Renal cortex interstitium (tissue), 11 donors: Measurements from ENCODE around the gene ANTXR2. TPM values are rescaled to one million over a fixed set of nuclear protein-coding genes. Genes with fewer than 3 reads are reported as not detected.
"Not testable (repeated sequence)": the region's sequence is repeated elsewhere in the genome, so short reads cannot be mapped to it uniquely, and the experiment has no call there.

ENCODE experiments used
- DNase-seq, 11 donors: peaks; one replicate each; pipeline ENCODE4 v3.0.0-alpha.2; 2013; ENCODE audit warnings: low read depth in 9 of 11, low spot score in 4 of 11; ENCODE audit errors: extremely low read depth in 1 of 11
- polyA plus RNA-seq, 3 donors: library from polyadenylated mRNA; unstranded; fragments of 120-200 nt; gene quantifications; one replicate each; pipeline ENCODE4 v1.2.1, GENCODE V29; 2013; ENCODE audit not compliant: insufficient read length in 3 of 3

ANTXR2 gene
- polyA plus RNA-seq, 3 donors: 58.7 to 77.7 (median 74.8) TPM

GRCh38 chr4:80008971-80009370 is 64.1 kb downstream of the ANTXR2 start:
- DNase-seq: no peak

- DNase-seq: no peak
These were observed 64.7 kb downstream of the ANTXR2 start for GRCh38 chr4:80008351-80008750.

GRCh38 chr4:80007745-80008149 is 65.3 kb downstream of the ANTXR2 start:
- no peak for DNase-seq

- no peak for DNase-seq
These were observed 65.9 kb downstream of the ANTXR2 start for GRCh38 chr4:80006935-80007744.

GRCh38 chr4:80005863-80006262 is 67.2 kb downstream of the ANTXR2 start:
- DNase-seq: no peak

- no peak for DNase-seq
These were observed 68.7 kb downstream of the ANTXR2 start for GRCh38 chr4:80004319-80004718.

- DNase-seq: not testable (repeated sequence)
These were observed 70.5 kb downstream of the ANTXR2 start for GRCh38 chr4:80002559-80002958.

- DNase-seq: not testable (repeated sequence)
These were observed 74.0 kb downstream of the ANTXR2 start for GRCh38 chr4:79999048-79999447.

- no peak for DNase-seq
These were observed 74.8 kb downstream of the ANTXR2 start for GRCh38 chr4:79998201-79998600.

- DNase-seq: no peak
These were observed 76.2 kb downstream of the ANTXR2 start for GRCh38 chr4:79996851-79997250.

GRCh38 chr4:79993476-79993875 is 79.6 kb downstream of the ANTXR2 start:
- no peak for DNase-seq

GRCh38 chr4:79991601-79992000 is 81.4 kb downstream of the ANTXR2 start:
- DNase-seq: no peak

- not testable (repeated sequence) for DNase-seq
These were observed 81.9 kb downstream of the ANTXR2 start for GRCh38 chr4:79991100-79991499.

- no peak for DNase-seq
These were observed 85.6 kb downstream of the ANTXR2 start for GRCh38 chr4:79987401-79987800.

- DNase-seq: no peak
These were observed 89.6 kb downstream of the ANTXR2 start for GRCh38 chr4:79983431-79983830.

GRCh38 chr4:79982601-79983322 is 90.3 kb downstream of the ANTXR2 start:
- no peak for DNase-seq

- DNase-seq: no peak
These were observed 92.6 kb downstream of the ANTXR2 start for GRCh38 chr4:79980448-79980847.

- no peak for DNase-seq
These were observed 93.1 kb downstream of the ANTXR2 start for GRCh38 chr4:79979785-79980437.

- DNase-seq: no peak
These were observed 95.7 kb downstream of the ANTXR2 start for GRCh38 chr4:79977131-79977840.
